K562 (cell line): ENCODE data around the gene RNF213. TPM values are rescaled to one million over a fixed set of nuclear protein-coding genes. Genes with fewer than 3 reads are reported as not detected.

Experiments
- ATAC-seq: fragments of 200-7000 bp; cut with Tn5 transposase; 3 replicates; pipeline ENCODE4 v1.9.1; 2020; ENCODE audit warnings: moderate library complexity
- BruUV-seq: library from RNA; stranded (reverse); fragments of 400-500 nt; replicated peaks from 2 replicates; lab custom pipeline; 2021; lab: Mats Ljungman, UMichigan
- CTCF ChIA-PET: fragments of 300-600 bp; formaldehyde crosslinking; extraction: SDS; loops from one replicate; lab custom pipeline; 2021; ENCODE audit warnings: low intra/inter-chr PET ratio; lab: Yijun Ruan, JAX
- POLR2A ChIA-PET: fragments of 300-600, 350-650 bp; sonication (Branson Sonifier 250); formaldehyde crosslinking; extraction: SDS; loops from one replicate; lab custom pipeline; 2021; ENCODE audit warnings: antibody characterized with exemption, inconsistent platforms; lab: Yijun Ruan, JAX
- DNase-seq, 4 experiments: peaks; one replicate each; pipeline versions ENCODE4 v3.0.0 to v3.0.0-alpha.2; 2011 to 2018; ENCODE audit warnings: low spot score in 3 of 4, mixed read lengths in 3 of 4; ENCODE audit errors: extremely low read depth in 1 of 4
- FAIRE-seq: peaks from 2 replicates; lab custom pipeline; 2011; peaks lifted over from hg19 to GRCh38; lab: Jason Lieb, UNC
- H2AFZ ChIP-seq: 2 replicates; pipeline ENCODE4 v1.6.0; 2011; ENCODE audit warnings: low read depth, low read length, control low read depth, inconsistent platforms
- H3K27ac ChIP-seq: fragments of 200-600 bp; 3 replicates; pipeline ENCODE4 v1.8.0; 2011; ENCODE audit warnings: low read depth, mild to moderate bottlenecking, control low read depth, inconsistent platforms, low read length, moderate library complexity, mixed read lengths; ENCODE audit errors: extremely low read depth
- H3K27me3 ChIP-seq, 2 experiments: fragments of 300-600 bp in 1 of 2; 2 replicates in 1 of 2; 3 replicates in 1 of 2; pipeline versions ENCODE4 v1.6.0 to v1.8.0; 2011; ENCODE audit warnings: inconsistent platforms in 2 of 2, low read length in 2 of 2, mild to moderate bottlenecking in 1 of 2, mixed read lengths in 1 of 2, moderate library complexity in 1 of 2; ENCODE audit not compliant: control insufficient read depth in 2 of 2, insufficient read depth in 2 of 2
- H3K36me3 ChIP-seq: fragments of 300-600 bp; 3 replicates; pipeline ENCODE4 v1.8.0; 2011; ENCODE audit warnings: mild to moderate bottlenecking, low read length, inconsistent platforms; ENCODE audit not compliant: control insufficient read depth, insufficient read depth
- H3K4me1 ChIP-seq, 2 experiments: fragments of 200-600 bp in 1 of 2; replicated peaks in 1 of 2; 2 replicates in 1 of 2; 3 replicates in 1 of 2; pipeline versions ENCODE4 v1.5.1 to v1.8.0; 2011; ENCODE audit warnings: inconsistent platforms in 2 of 2, low read length in 2 of 2, mild to moderate bottlenecking in 1 of 2, mixed read lengths in 1 of 2, moderate library complexity in 1 of 2; ENCODE audit not compliant: control insufficient read depth in 2 of 2, insufficient read depth in 2 of 2
- H3K4me2 ChIP-seq: 2 replicates; pipeline ENCODE4 v1.6.1; 2011; ENCODE audit warnings: low read length, control low read depth, inconsistent platforms, mixed read lengths; ENCODE audit not compliant: insufficient read depth
- H3K4me3 ChIP-seq: fragments of 200-600 bp; sonication (generic), shearing (Covaris generic); 2 replicates; pipeline ENCODE4 v1.5.1; 2016; ENCODE audit warnings: control low read depth, inconsistent platforms
- H3K79me2 ChIP-seq: fragments of 200-600 bp; 3 replicates; pipeline ENCODE4 v1.8.0; 2011; ENCODE audit warnings: low read length, inconsistent platforms; ENCODE audit not compliant: control insufficient read depth, insufficient read depth
- H3K9ac ChIP-seq, 2 experiments: 2 replicates each; pipeline versions ENCODE4 v1.6.0 to v1.6.1; 2011; ENCODE audit warnings: low read depth in 2 of 2, low read length in 2 of 2, control low read depth in 1 of 2, inconsistent platforms in 1 of 2, mild to moderate bottlenecking in 1 of 2, mixed read lengths in 1 of 2; ENCODE audit not compliant: insufficient read depth in 1 of 2
- H3K9me1 ChIP-seq: one replicate; pipeline ENCODE4 v1.6.0; 2011; ENCODE audit warnings: inconsistent platforms, mild to moderate bottlenecking, low read length, moderate library complexity; ENCODE audit not compliant: control insufficient read depth, insufficient read depth
- H3K9me3 ChIP-seq: replicated peaks from 2 replicates; pipeline ENCODE4 v1.5.1; 2011; ENCODE audit warnings: low read depth, low read length, inconsistent platforms; ENCODE audit not compliant: control insufficient read depth, insufficient read depth
- H4K20me1 ChIP-seq: replicated peaks from 2 replicates; pipeline ENCODE4 v1.6.1; 2011; ENCODE audit warnings: low read length, inconsistent platforms, mixed read lengths; ENCODE audit not compliant: control insufficient read depth, insufficient read depth
- ZNF165 ChIP-seq: fragments of 250-450 bp; sonication (Bioruptor Pico); IDR thresholded peaks from 2 replicates; pipeline ENCODE4 v1.4.0; 2020; ENCODE audit warnings: borderline replicate concordance
- WGBS: fragments of 100-300 bp; shearing (Covaris generic); methylation state at CpG from one replicate; pipeline ENCODE4 v1.1.6; 2016; ENCODE audit warnings: low coverage, mixed read lengths; ENCODE audit not compliant: insufficient coverage; ENCODE audit errors: missing lambda C conversion rate; 5-methylcytosine and 5-hydroxymethylcytosine counted together
- in situ Hi-C: fragments of 300-500 bp; cut with MboI; formaldehyde crosslinking; loops from 4 replicates; pipeline ENCODE4 v1.15.0; 2018; ENCODE audit warnings: inconsistent platforms, mixed read lengths
- intact Hi-C: fragments of 100-400 bp; cut with micrococcal nuclease; formaldehyde crosslinking; loops from 2 replicates; pipeline ENCODE4 v1.14.2; 2022
- polyA plus RNA-seq, 8 experiments: library from polyadenylated mRNA; depleted of rRNA in 4 of 8; stranded (reverse) in 5 of 8; unstranded in 3 of 8; fragments of >200 nt; fragmentation: Nextera tagmentation in 2 of 8; fragmentation: Illumina TruSeq in 1 of 8; extraction: Ambion mirVana in 2 of 8; extraction: Trizol in 1 of 8; gene quantifications; 2 replicates each; pipeline versions ENCODE4 v1.2.1 to v1.2.3, GENCODE V29; 2011 to 2014; ENCODE audit warnings: inconsistent platforms in 1 of 8, missing spikeins in 1 of 8
- total RNA-seq, 7 experiments: library from RNA; depleted of rRNA in 6 of 7; stranded (reverse); fragments of >200 nt in 6 of 7; fragmentation: Illumina TruSeq in 2 of 7; extraction: Trizol in 2 of 7; gene quantifications; 2 replicates each; pipeline versions ENCODE4 v1.2.1 to v1.2.3, GENCODE V29; 2011 to 2021; ENCODE audit warnings: low replicate concordance in 1 of 7
- TF ChIP-seq, protein P1 (sequence below): fragments of 450-650 bp; IDR thresholded peaks from 2 replicates; pipeline ENCODE4 v1.6.1; 2017; ENCODE audit warnings: antibody characterized with exemption

The RNF213 gene
- total and polyA plus RNA-seq, 9 of the 15 experiments (the other 6 are each of a cell fraction or from before 2014, with no cell fraction given): 5.3 to 33.6 (median 17.9) TPM

DNA sequence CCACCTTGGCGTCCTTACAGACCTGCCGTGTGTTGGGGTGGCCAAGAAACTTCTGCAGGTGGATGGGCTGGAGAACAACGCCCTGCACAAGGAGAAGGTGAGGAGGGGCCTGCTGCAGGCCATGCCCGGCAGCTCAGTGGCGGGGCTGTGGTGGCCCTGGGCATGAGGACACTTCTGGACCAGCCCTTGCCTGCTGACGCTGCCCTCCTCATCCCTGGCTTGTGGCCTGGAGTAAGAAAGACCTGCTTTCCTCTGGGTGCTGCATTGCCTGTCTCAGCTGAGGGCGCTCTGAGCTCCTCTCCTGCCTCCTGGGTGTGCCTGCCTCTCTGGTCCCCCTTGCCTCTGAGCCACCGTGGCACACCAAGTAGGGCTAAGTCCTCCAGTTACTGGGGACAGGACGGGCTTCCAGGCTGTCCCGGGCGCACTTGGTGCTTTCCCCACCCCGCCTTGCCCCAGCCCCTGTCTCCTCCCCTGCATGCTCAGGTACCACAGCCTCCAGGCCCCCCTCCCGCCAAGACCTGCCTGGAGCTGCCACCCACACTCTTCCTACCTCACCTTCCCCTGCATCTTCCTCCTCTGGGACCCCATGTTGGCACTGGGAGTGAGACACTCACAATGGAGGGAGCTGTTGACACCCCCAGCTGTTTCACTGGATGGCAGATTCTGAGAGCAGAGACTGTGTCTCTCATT lies 163.0 kb downstream of the RNF213 start:
- CTCF ChIA-PET: no interaction called here
- peaks cover 0 to 35% of the 10 kb centered on the region in 2 experiments; a peak in 2 of 5 replicates for H3K4me1 ChIP-seq
- no peak for DNase-seq
- TF ChIP-seq ZNF165: no peak
- TF ChIP-seq, protein P1, sequence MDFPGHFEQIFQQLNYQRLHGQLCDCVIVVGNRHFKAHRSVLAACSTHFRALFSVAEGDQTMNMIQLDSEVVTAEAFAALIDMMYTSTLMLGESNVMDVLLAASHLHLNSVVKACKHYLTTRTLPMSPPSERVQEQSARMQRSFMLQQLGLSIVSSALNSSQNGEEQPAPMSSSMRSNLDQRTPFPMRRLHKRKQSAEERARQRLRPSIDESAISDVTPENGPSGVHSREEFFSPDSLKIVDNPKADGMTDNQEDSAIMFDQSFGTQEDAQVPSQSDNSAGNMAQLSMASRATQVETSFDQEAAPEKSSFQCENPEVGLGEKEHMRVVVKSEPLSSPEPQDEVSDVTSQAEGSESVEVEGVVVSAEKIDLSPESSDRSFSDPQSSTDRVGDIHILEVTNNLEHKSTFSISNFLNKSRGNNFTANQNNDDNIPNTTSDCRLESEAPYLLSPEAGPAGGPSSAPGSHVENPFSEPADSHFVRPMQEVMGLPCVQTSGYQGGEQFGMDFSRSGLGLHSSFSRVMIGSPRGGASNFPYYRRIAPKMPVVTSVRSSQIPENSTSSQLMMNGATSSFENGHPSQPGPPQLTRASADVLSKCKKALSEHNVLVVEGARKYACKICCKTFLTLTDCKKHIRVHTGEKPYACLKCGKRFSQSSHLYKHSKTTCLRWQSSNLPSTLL: no peak
- TF ChIP-seq, all 486 proteins: peak for 0
- peaks cover 17 to 63% of the 10 kb centered on the region in 2 experiments; a peak in 4 of 5 replicates for H3K27me3 ChIP-seq
- no peak overlapping the region for H2AFZ ChIP-seq
- no peak overlapping the region for H3K4me2 ChIP-seq
- no peaks in the 10 kb centered on the region for H3K9me1 ChIP-seq
- no peaks in the 10 kb centered on the region for H3K9me3 ChIP-seq
- H3K4me3 ChIP-seq: no peak overlapping the region
- FAIRE-seq: no peak
- ATAC-seq: no peak
- WGBS: 0% methylated on average over 8 of the region's 13 CpGs
- H3K36me3 ChIP-seq: no peaks in the 10 kb centered on the region
- intact Hi-C loops (no loop called here), in situ Hi-C loops (no loop called here)
- no peaks in the 10 kb centered on the region for H3K79me2 ChIP-seq
- no peak overlapping the region for H3K27ac ChIP-seq
- POLR2A ChIA-PET: interaction anchor here (0.5 to 1.1 kb wide), 4 partner anchors 82 to 612 kb away, joined by 3 to 6 read pairs (median 4); partner anchors contain the start of gene BAIAP2
- H3K9ac ChIP-seq: no peak overlapping the region
- BruUV-seq: no TSS peak
- H4K20me1 ChIP-seq: peaks cover 28% of the 10 kb centered on the region
